Measurements from ENCODE around the gene RSPH6A.
A peak's percentile ranks its signal among the peaks of the same experiment; 100 is the strongest.

The RSPH6A gene

GRCh38 chr19:45781214-45782161, 33.6 kb downstream of the RSPH6A start:
- no peak for DNase-seq (ENCODE audit: low read depth in 2 of 3, low spot score in 2 of 3)

- DNase-seq (ENCODE audit: low read depth in 2 of 3, low spot score in 2 of 3), result no peak
Observed at GRCh38 chr19:45780448-45781213, 34.5 kb downstream of the RSPH6A start.

- no peak for DNase-seq (ENCODE audit: low read depth in 2 of 3, low spot score in 2 of 3)
Observed at GRCh38 chr19:45780146-45780447, 35.0 kb downstream of the RSPH6A start.

GRCh38 chr19:45779231-45780145, 35.6 kb downstream of the RSPH6A start:
- peak; percentile 76 to 93 (median 86) for DNase-seq (ENCODE audit: low read depth in 2 of 3, low spot score in 2 of 3)

- DNase-seq (ENCODE audit: low read depth in 2 of 3, low spot score in 2 of 3), result no peak
Observed at GRCh38 chr19:45778010-45778661, 37.0 kb downstream of the RSPH6A start.

- no peak for DNase-seq (ENCODE audit: low read depth in 2 of 3, low spot score in 2 of 3)
Observed at GRCh38 chr19:45777395-45777961, 37.6 kb downstream of the RSPH6A start.

GRCh38 chr19:45774765-45775164, 40.3 kb downstream of the RSPH6A start:
- DNase-seq (ENCODE audit: low read depth in 2 of 3, low spot score in 2 of 3), result no peak

- DNase-seq (ENCODE audit: low read depth in 2 of 3, low spot score in 2 of 3), result no peak
Observed at GRCh38 chr19:45773384-45773783, 41.7 kb downstream of the RSPH6A start.

- DNase-seq (ENCODE audit: low read depth in 2 of 3, low spot score in 2 of 3), result no peak
Observed at GRCh38 chr19:45772912-45773311, 42.2 kb downstream of the RSPH6A start.

- no peak for DNase-seq (ENCODE audit: low read depth in 2 of 3, low spot score in 2 of 3)
Observed at GRCh38 chr19:45772130-45772840, 42.8 kb downstream of the RSPH6A start.

GRCh38 chr19:45771311-45771933, 43.7 kb downstream of the RSPH6A start:
- DNase-seq (ENCODE audit: low read depth in 2 of 3, low spot score in 2 of 3), result no peak

- peak; percentile 80 to 90 (median 83) for DNase-seq (ENCODE audit: low read depth in 2 of 3, low spot score in 2 of 3)
Observed at GRCh38 chr19:45770192-45771101, 44.7 kb downstream of the RSPH6A start.

GRCh38 chr19:45769821-45770191, 45.3 kb downstream of the RSPH6A start:
- peak in 1 of 3 experiments; percentile 37 for DNase-seq (ENCODE audit: low read depth in 2 of 3, low spot score in 2 of 3)

GRCh38 chr19:45768984-45769782, 45.9 kb downstream of the RSPH6A start, which contains the start of gene SIX5:
TSS of gene SIX5 (minus strand) at chr19:45769252. CDS start at chr19:45768844, 408 bp downstream.
- DNase-seq (ENCODE audit: low read depth in 2 of 3, low spot score in 2 of 3), result peak; percentile 81 to 94 (median 90)

- DNase-seq (ENCODE audit: low read depth in 2 of 3, low spot score in 2 of 3), result no peak
Observed at GRCh38 chr19:45768655-45768983, 46.5 kb downstream of the RSPH6A start.

- DNase-seq (ENCODE audit: low read depth in 2 of 3, low spot score in 2 of 3), result no peak
Observed at GRCh38 chr19:45767881-45768654, 47.0 kb downstream of the RSPH6A start.

Measured in activated CD8-positive, alpha-beta memory T cell treated with anti-CD3 and anti-CD28 coated beads for 48 hours (primary cell).